Stomach (tissue), 4 donors: ENCODE data around the gene EPB41L4B.

Experiments
- CTCF ChIP-seq, 7 experiments: fragments of 450-650 bp in 4 of 7; fragments of 200-600 bp in 3 of 7; sonication (generic) in 3 of 7; IDR thresholded peaks; one replicate each; pipeline ENCODE4 v1.5.1; 2016 to 2019; ENCODE audit warnings: antibody characterized with exemption in 7 of 7, control low read depth in 2 of 7, mild to moderate bottlenecking in 1 of 7
- POLR2A ChIP-seq, 4 donors: fragments of 450-650 bp; IDR thresholded peaks; one replicate each; pipeline ENCODE4 v1.6.1; 2016; ENCODE audit warnings: antibody characterized with exemption in 4 of 4, control low read depth in 2 of 4, mild to moderate bottlenecking in 1 of 4, moderate library complexity in 1 of 4

GRCh38 chr9:109179801-109180523 is 140.9 kb downstream of the EPB41L4B start:
- TF ChIP-seq CTCF (IDR thresholded peaks at IDR 0.05) (no peak), POLR2A (IDR thresholded peaks at IDR 0.05) (no peak)
